Measurements from ENCODE around the gene STX8. TPM values are rescaled to one million over a fixed set of nuclear protein-coding genes. Genes with fewer than 3 reads are reported as not detected.

Gene STX8
- total RNA-seq, 2 donors from 2014 or later = 46.6 to 72.4 TPM

- H3K9me3 ChIP-seq = no peaks in the 10 kb centered on the region
- intact Hi-C loops (cut with DNase I) = loop anchor here (10.0 kb wide), 1 partner anchor 414 kb away; no protein-coding TSS in a partner anchor
- no peak overlapping the region for H3K4me3 ChIP-seq
- peak overlapping the region; percentile 24 to 28 for H3K27ac ChIP-seq
- TF ChIP-seq POLR2A (IDR thresholded peaks at IDR 0.05) = no peak
- TF ChIP-seq POLR2AphosphoS5 (IDR thresholded peaks at IDR 0.05) = peak; percentile 21
- 15% methylated on average over 12 of the region's 12 CpGs for WGBS
- DNase-seq (ENCODE audit: low spot score) = peak; percentile 43
- no peaks in the 10 kb centered on the region for H3K27me3 ChIP-seq (replicated peaks; ENCODE audit: insufficient read depth)
- no peaks in the 10 kb centered on the region for H3K36me3 ChIP-seq
- no peaks in the 10 kb centered on the region for H3K4me1 ChIP-seq (replicated peaks)
Observed at GRCh38 chr17:9408868-9409829, 166.5 kb downstream of the STX8 start.

- Histone ChIP-seq H3K27me3 (replicated peaks; ENCODE audit: insufficient read depth) (no peaks in the 10 kb centered on the region), H3K36me3 (no peaks in the 10 kb centered on the region), H3K4me3 (no peak overlapping the region), H3K9me3 (no peaks in the 10 kb centered on the region), H3K4me1 (replicated peaks) (no peaks in the 10 kb centered on the region), H3K27ac (no peak overlapping the region)
- DNase-seq (ENCODE audit: low spot score) = no peak
- no peak for TF ChIP-seq POLR2AphosphoS5 (IDR thresholded peaks at IDR 0.05)
- no peak for TF ChIP-seq CTCF (IDR thresholded peaks at IDR 0.05)
- TF ChIP-seq POLR2A (IDR thresholded peaks at IDR 0.05) = no peak
- intact Hi-C loops (cut with DNase I) = loop anchor here (10.0 kb wide), 1 partner anchor 414 kb away; no protein-coding TSS in a partner anchor
- WGBS = 54% methylated on average over 1 of the region's 1 CpG
Observed at GRCh38 chr17:9408381-9408780, 167.2 kb downstream of the STX8 start.

- WGBS = 94% methylated on average over 2 of the region's 2 CpGs
- intact Hi-C loops (cut with DNase I) = loop anchor here (10.0 kb wide), 1 partner anchor 411 kb away; no protein-coding TSS in a partner anchor
- TF ChIP-seq POLR2AphosphoS5 (IDR thresholded peaks at IDR 0.05) (no peak), POLR2A (IDR thresholded peaks at IDR 0.05) (no peak), CTCF (IDR thresholded peaks at IDR 0.05) (no peak)
- Histone ChIP-seq H3K9me3 (no peaks in the 10 kb centered on the region), H3K27ac (no peak overlapping the region), H3K36me3 (no peaks in the 10 kb centered on the region), H3K4me3 (no peak overlapping the region), H3K4me1 (replicated peaks) (no peaks in the 10 kb centered on the region), H3K27me3 (replicated peaks; ENCODE audit: insufficient read depth) (no peaks in the 10 kb centered on the region)
- DNase-seq (ENCODE audit: low spot score) = no peak
Observed at GRCh38 chr17:9406046-9406606, 169.5 kb downstream of the STX8 start.

GRCh38 chr17:9403257-9403656 is 172.4 kb downstream of the STX8 start:
- 94% methylated on average over 4 of the region's 4 CpGs for WGBS
- H3K36me3 ChIP-seq = no peaks in the 10 kb centered on the region

More at GRCh38 chr17:9403257-9403656, 172.4 kb downstream of the STX8 start:
- no peak overlapping the region for H3K4me3 ChIP-seq
- no peak overlapping the region for H3K27ac ChIP-seq
- intact Hi-C loops (cut with DNase I) = loop anchor here (5.0 to 10.0 kb wide), 2 partner anchors 174 to 408 kb away; partner anchors contain the start of genes CFAP52 and STX8
- H3K9me3 ChIP-seq = no peaks in the 10 kb centered on the region
- no peak for DNase-seq (ENCODE audit: low spot score)
- no peaks in the 10 kb centered on the region for H3K27me3 ChIP-seq (replicated peaks; ENCODE audit: insufficient read depth)
- no peaks in the 10 kb centered on the region for H3K4me1 ChIP-seq (replicated peaks)
- TF ChIP-seq POLR2AphosphoS5 (IDR thresholded peaks at IDR 0.05) (no peak), CTCF (IDR thresholded peaks at IDR 0.05) (no peak), POLR2A (IDR thresholded peaks at IDR 0.05) (no peak)

Measured in prostate gland (tissue), 2 donors.